NCI-H2196 (cell line): ENCODE results near the gene RPL15.
A peak's percentile ranks its signal among the peaks of the same experiment; 100 is the strongest.

Experiments
- DNase-seq: peaks from one replicate; lab custom pipeline; 2025; ENCODE audit not compliant: unreplicated experiment; lab: John Stamatoyannopoulos, UW

RPL15 gene

DNA sequence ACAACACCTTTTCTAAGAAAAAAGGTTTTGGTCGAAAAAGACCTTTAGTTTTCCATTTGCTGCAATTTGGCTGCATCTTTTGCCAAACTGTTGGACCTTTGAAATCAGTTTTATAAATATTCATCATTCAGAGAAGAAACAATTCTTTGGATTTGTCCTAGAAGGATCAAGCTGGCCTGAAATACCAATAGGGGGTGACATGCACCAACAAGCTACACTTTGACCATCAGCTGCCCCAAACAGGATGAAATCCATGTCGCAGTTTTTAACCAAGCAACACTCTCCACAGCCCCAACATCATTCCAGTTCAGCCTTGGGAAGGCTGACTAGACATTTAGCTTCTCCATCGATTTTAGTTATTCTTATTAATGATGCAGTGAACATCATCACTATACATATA is 9.8 kb downstream of the RPL15 start:
- DNase-seq, result no peak

DNA sequence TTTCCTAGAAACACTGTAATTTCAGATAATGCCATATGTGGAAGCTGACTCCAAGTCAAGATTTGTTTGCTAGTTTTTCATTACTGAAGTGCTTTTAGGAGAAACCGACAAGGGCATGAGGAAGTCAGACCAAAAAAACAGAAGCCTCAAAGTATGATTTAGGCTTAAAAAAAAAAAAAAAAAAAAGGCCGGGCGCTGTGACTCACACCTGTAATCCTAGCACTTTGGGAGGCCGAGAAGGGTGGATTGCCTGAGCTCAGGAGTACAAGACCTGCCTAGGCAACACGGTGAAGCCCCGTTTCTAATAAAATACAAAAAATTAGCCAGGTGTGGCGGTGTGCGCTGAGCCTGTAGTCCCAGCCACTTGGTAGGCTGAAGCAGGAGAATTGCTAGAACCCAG is 11.6 kb downstream of the RPL15 start:
- DNase-seq, result no peak

DNA sequence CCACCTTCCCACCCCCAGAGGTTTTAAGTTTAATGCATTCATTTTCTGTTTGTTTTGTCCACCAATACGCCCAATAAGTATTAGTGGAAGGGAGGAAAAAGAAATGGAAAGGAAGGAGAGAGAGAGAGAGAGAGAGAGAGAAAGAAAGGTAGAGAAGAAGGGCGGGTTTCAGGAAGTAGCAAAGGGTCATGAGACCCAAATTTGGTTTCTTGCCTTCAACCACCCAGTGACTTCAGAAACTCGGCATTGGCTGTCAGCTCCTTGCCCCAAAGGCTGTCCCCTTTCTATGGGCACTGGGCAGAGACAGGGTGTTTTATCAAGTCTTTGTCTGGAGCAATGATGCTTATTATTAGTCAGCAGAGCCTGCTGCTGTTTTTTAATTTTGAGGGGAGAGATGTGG is 14.7 kb downstream of the RPL15 start:
- no peak for DNase-seq

DNA sequence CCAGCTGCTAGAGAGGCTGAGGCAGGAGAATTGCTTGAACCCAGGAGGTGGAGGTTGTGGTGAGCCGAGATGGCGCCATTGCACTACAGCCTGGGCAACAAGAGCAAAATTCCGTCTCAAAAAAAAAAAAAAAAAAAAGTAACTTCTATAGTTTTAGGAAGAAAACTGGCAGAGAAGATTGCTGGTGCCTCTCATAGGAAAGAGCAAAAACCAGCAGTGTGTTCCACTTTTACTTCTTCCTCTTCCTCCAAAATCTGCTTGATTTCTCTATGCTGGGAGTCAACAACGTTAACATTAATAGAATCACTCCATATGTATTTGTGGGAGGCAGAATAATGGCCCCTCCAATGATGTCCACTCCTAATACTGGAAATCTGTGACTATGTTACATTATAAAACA is 15.6 kb downstream of the RPL15 start:
- DNase-seq, result no peak

DNA sequence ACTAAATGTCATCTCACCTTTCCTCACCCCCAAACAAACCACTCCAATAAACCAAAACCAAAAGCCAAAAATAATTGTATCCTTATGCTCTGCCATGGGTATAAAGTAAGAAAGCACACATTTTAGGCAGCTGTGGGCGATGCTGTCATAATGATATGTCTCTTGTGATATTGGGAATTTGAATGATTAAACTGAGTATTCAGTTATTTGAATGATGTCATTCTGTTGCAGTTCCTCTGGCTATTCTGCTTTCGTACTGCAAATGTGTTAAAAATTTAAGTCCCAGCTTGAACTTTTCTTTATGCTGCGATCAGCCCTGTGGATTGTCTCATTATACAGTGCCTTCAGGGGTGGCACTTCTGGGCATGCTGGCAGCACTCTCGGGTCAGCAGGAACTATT is 17.3 kb downstream of the RPL15 start:
- no peak for DNase-seq

DNA sequence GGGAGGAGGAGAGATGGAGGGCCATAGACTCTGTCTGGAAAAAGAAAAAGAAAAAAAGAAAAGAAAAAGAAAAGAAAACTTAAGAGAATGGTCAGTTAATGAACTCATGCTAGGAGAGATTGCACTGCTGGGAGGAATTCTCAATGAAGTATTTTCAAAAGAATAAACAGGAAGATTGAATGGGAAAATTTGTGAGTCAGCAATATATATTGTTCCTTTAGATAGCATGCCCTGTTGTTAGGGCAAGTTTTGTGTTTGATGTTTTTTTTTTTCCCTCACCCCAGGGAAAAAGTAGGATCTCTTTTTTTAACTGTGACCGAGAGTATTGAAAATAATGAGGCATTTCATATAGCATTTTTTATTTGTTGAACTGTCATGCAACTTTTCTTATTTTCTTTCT is 20.4 kb downstream of the RPL15 start:
- DNase-seq, result no peak

DNA sequence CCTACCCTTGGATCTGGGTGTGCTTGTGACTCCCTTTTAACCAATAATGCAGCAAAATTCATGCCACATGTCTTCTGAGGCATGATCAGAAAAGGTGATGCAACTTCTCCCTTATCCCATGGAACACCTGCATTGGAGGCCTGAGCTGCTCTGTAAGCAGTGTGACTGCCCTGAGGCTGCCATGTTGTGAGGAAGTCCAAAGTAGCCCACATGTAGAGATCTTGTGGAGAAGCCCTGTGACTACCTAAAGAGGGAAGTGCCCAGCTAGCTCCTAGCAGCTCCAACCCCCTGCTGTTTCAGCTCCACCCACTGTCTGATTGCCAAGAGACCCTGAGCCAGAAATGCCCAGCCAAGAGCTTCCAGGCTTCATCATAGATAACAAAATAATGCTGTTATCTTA is 21.8 kb downstream of the RPL15 start:
- no peak for DNase-seq

DNA sequence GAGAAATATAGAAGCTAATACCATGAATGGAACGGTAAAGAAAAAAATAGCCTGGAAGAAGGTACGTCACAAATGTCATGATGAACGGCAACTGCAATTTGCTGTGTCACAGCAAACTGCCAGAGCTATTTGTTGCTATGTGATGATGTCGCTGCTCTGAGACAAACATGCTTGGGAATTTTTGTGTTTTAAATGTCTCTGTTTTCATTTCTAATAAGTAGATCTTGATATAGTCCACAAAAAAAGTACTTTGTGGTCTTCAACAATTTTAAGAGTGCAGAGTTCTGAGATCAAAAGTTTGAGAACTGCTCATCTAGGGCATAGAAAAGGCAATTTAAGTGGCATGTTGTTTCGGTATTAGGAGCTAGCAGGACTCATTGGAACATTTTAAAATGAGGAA is 23.8 kb downstream of the RPL15 start:
- no peak for DNase-seq

DNA sequence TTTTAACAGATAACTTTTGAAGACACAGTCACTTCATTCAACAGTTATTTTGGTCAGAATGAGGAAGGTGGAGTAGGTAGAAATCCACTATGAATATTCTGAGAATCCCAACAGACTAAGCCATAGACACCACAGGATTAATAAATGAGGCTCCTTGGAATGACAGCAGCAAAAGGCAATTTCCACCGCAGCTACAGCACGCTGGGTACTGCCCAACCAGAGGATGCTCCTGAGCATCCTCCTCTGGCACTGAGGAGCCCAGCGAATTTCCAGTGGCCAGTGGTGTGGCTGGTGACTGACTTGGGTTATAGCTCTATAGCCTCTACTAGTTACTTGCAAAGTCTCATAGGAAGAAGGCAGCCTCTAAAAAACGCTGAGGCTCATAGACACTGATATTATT is 24.5 kb downstream of the RPL15 start:
- no peak for DNase-seq

DNA sequence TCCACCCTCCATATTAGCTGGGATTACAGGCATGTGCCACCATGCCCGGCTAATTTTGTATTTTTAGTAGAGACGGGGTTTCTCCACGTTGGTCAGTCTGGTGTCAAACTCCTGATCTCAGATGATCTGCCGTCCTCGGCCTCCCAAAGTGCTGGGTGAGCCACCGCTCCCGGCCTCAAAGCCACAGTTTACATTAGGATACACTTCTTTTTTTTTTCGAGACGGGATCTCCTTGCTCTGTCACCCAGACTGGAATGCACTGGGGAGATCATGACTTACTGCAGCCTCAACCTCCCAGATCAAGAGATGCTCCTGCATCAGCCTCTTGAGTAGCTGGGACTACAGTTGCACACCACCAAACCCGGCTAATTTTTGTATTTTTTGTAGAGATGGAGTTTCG is 25.6 kb downstream of the RPL15 start:
- DNase-seq, result no peak

DNA sequence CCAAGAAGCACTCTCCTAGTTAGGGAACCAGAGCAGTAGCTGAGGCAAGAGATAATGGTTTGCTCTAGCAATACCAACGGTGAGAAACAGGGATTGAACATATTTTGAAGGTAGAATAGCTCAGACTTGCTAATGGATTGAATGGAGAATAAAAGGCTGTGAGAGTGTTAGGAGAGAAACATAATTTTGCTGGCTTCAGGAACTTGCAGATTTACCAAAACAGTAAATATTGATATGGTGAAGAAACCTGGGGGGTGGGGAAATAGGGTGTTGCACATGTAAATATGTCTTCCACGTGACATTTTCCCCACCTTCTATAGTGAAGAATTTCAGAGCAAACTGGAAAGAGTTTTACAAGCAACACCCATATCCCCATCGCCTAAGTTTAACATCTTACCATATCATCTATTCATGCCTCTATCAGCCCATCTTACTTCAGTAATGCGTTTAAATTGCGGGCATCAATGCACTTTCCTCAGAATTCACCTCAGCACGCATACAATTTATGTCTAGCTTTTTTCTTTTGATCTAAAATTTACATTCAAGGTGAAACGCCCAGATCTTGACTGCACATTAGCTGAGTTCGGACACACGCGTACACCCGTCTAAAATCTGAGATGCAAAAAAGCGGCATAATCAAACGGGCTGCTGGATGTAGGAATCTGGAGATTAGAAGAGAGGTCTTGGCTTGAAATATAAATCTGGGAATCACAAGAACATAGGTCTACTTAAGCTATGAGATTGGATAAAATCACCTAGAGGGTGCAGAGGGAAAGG is 27.3 kb downstream of the RPL15 start:
- DNase-seq, result no peak

DNA sequence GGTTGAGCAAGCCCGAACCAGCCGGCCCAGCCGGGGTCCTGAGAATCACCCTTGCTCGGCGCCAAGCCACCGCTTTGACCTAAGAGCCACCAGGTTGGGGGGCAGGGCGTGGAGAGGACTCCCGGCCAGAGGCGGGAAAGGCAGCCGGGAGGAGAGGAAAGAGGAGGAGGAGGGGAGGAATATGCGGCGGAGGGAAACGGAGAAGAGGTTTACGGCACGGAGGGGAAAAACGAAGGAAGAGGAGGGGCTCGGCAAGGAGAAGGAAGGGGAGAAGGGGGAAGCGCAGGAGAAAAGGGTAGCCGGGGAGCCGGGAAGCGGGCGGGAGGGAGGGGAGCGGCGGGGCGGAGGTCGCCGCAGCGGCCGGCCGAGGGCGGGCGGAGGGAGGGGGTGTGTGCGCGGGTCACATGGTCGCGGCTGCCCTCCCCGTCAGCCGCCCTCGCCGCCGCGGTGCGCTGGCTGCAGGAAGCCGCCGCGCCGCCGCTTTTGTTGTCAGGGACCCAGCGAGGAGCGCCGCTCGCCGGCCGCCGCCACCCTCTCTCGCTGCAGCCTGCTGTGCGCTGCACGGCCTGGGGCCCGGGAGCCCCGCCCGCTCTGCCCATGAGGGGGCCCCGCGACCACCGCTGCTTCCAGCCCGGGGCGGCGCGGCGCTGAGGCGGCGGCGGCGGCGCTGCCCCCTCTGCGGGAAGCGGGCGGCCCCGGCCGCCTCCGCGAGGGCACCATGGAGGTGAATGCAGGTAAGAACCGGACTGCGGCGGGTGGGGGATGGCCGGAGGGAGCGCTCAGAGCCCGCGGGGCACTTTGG is 28.1 kb downstream of the RPL15 start, which contains the start of gene NR1D2:
NR1D2 (plus strand) TSS at position 426 of the 802 bp plus-strand sequence; CDS start at position 719, 293 bp downstream.
- peak; percentile 65 for DNase-seq

DNA sequence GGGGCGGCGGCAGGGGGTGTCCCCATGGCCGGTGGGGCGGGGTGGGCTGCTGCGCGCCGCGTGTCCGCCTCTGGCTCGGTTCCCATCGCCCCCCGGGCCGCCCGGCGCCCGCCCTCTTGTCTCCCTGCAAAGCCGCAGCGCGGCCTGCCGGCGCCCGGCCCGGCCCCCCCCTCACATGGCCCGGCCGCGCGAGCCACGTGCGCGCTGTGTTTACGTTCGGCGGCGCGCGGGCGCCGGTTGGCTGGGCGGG is 28.7 kb downstream of the RPL15 start:
- DNase-seq, result no peak

DNA sequence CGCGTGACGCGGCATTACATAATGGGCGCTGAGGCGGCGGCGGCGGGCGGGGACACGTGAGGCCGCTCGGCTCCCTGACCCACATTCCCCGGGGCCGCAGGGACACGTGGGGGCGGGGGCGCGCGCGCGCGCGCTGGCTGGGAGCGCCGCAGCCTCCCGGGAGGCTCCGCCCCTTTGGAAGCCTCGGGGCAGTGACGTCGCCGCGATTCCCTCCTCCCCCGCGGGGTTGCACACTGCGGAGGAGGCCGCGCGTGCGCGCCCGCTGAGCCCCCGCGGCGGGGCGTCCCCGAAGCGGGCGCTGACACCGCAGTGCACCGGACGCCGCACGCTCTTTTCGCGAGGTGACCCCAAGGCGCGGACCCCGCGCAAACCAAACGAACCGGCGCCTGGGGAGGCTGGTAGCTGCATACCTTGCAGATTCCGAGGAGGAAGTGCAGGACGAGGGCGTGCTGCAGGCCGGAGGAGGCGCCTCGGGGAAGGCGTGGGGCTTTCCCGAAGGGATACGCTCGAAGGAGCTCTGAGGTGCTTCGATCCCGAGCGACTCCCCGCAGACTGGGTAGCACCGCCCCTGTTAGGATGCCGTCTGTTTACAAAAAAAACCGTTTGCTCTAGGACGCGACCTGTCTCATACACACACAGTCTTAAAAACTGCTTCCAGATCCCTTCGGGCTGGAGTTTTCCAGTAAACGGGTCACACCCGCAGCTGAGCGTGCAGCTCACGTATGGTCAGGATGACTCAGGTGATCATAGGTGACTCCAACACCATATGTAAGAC is 29.2 kb downstream of the RPL15 start:
- DNase-seq, result peak; percentile 90

DNA sequence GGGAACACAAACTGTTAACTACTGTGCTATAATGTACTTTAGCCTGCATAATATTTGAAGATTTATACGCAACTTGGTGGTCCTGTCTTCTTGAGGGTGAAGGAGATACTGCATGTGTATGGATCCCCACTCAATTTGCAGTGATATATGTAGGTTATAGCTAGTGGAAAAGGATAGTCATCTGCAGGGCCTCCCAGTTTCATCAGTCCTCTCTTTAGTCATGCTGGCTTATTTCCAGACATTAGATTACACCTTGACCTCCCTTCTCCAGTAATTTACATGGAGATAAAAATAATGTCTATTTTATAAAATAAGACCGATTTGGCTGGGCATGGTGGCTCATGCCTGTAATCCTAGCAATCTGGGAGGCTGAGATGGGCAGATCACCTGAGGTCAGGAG is 31.8 kb downstream of the RPL15 start:
- no peak for DNase-seq

DNA sequence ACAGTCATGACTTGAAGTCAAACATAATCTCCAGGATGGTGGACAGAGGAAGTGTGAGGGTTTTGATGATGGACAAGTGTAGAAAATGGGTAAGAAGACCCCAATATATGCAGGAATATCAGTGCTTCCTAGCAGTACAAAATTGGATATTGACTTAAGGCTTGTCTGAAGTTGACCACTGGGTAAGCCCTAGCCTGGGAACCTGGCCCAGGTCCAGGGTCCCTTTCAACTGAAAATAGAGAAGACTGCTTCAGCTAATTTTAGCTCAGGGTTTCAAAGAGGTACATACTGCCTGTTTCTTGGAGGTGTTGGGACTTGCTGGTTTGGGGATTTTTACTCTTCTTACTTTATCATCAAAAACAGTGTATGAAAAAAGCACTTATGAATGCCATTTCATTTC is 32.9 kb downstream of the RPL15 start:
- DNase-seq, result peak; percentile 11

DNA sequence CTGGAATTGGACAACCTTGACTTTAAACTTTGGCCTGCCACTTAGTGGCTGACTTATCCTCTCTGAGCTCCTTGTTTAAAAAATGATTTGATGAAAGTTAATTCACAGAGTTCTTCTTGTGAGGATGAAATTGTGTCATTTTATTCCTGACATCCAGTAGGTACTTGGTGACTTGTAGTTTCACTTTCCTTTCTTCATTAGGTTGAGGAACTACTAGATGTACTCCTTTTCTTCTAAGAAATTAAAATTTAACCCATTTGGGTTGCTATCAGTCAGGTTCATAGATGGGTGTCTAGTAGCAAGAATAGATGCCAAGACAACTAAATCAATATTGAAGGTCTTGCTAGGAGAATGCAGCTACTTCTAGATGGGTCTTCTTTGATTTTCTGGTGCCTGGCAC is 33.4 kb downstream of the RPL15 start:
- no peak for DNase-seq

DNA sequence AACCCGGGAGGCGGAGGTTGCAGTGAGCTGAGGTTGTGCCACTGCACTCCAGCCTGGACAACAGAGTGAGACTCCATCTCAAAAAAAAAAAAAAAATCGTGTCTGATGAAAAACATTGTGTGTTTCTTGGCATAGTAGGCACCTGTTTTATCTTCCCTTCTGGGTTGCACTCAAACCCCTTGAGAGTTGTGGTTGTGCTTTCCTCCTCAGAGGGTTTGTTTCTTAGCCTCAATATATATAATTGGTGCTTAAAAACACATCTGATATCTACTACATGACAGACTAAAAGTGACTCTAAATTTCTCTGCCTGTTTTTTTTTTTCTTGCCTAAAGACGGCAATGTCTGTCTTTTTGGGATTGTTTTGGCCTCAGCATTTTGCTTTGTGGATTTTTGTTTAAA is 35.7 kb downstream of the RPL15 start:
- no peak for DNase-seq

DNA sequence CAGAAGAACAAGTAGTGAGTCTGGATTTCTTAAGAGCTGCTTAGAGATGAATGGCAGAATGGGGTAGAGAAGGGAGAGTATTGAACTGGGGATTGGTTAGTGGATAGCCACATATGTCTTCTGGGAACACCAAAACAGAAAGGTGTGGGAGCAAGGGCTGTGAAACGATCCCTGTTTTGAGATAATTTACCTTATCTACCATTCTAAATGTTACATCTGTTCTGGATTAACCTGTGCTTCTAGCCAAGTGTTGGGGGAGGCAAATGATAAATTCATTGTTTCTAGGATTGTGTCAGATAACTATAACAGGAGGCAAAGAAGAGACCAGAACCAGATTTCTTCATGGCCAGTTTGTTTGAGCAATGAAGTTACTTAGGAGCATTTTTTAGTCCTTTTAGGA is 36.6 kb downstream of the RPL15 start:
- no peak for DNase-seq

DNA sequence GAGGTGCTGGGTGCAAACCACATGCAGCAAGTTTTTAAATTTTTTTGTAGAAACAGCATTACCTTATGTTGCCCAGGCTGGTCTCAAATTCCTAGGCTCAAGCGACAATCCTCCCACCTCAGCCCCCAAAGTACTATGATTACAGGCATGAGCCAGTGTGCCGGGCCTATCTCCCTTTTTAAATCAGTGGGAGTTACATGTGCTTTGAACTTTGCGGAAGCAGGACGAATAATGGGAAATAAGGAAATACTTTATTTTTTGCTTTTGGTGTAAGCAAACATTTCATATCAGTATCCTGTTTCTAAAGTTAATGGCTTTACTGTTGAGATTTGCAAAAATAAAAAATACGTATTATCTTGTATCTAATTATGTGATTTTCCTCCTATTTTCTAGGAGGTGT is 37.2 kb downstream of the RPL15 start:
- no peak for DNase-seq

DNA sequence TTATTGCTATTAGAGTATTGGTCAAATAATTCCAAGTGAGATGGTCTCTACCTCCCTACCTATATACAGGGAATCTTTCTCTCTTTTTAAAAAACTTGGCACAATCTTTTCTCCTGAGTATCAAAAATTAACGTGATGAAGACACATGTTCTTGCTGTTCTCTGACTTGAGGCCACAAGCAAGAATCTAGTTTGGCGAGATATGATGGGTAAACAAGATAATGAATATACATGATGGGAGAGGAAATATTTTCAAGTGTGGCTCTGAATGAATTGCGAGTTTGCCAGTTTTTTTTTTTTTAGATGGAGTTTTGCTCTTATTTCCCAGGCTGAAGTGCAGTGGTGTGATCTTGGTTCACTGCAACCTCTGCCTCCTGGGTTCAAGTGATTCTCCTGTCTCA is 39.8 kb downstream of the RPL15 start:
- no peak for DNase-seq
